NCI-H510A treated with DMSO at 0.1 percent for 48 hours (cell line): Measurements from ENCODE around the gene ALDH3B1.
A peak's percentile ranks its signal among the peaks of the same experiment; 100 is the strongest.

Experiments
- DNase-seq: peaks from one replicate; lab custom pipeline; 2025; lab: John Stamatoyannopoulos, UW

The ALDH3B1 gene

DNA sequence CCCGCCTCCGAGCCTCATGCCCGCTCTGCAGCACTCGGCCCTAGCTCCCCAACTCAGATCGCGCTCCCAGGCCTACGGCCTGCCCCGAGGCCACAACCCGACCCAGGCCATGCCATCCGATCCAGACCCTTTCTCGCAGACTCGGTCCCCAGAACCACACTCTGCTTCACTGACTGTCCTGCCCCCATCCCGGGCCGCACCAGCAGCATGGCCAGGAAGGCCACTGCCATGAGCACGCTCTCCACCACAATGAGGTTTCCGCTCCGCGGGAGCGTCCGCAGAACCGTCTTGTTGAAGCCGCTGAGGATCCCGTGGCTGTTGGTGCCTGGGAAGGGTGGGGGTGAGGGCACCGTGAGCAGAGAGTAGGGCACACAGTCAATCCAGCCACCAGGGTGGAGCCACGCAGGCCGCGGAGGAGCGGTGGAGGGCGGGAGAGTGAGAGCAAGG, 12.6 kb upstream of the ALDH3B1 start:
- DNase-seq, result no peak

DNA sequence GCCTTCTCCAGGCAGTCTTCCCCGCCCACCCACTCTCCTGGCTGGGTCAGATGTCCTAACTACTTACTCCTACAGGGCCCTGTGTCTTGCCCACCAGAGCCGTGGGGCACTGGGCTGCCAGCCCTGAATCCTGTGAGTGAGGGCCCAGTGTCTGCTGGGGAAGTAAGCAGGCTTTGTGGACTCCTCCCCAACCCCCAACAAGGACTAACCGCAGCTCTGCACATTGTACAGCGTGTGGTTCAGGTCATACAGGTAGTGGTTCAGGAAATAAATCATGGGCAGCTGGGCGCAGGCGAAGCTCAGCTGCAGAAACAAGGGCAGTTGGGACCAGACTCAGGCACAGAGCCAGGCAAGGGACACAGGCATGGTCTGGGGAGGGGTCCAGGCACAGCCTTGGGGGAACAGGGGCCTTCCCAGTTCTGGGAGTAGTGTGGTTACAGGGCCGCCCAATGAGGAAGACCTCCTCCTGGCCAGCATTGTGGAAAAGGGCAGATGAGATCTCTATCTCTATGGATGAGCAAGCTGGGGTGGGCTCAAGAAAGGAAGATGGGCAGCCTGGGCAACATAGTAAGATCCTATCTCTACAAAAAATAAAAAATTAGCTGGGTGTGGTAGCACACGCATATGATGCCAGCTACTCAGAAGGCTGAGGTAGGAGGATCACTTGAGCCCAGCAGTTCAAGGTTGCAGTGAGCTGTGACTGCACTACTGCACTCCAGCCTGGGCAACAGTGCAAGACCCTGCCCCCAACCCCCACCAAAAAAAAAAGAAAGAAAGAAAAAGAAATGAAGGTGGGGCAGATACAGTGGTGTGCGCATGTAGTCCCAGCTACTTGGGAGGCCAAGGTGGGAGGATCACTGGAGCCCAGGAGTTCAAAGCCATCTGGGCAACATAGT, 11.7 kb upstream of the ALDH3B1 start:
- DNase-seq, result no peak

DNA sequence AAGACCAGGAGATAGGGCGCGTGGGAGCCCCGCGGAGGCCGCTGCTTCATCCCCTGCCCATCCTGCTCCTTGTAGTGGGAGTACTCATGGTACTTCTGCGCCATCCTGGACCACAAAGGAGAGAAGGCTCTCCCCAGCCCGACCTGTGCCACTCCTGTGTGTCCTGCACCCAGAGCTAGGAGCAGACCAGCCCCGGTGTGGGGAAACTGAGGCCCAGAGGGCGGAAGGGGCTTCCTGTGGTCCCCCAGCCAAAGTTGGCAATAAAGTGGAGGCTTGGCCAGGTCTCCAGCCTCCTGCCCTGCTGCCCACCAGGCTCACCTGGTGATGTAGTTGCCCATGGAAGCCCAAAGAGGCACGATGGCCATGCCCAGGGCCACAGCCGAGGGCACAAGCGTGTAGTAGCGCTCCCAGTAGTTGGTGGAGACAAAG, 10.9 kb upstream of the ALDH3B1 start:
- no peak for DNase-seq

DNA sequence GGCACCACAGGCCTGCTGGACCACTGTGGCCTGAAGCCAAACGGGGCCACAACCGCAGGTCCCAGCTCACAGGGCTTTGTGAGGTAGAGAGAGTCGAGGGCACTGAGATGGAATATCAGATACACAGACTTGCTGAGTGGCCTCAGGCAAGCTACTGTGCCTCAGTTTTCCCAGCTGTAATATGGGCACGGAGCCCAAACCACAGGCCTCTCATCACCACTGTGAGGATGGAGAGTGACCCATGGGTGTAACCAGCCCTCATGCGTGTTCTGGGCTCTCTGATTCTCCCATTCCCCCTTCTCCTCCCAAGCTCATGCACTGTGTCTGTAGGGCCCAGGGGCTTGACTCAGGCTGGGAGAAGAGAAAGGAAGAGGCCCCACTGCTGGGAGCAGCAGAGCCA, 10.4 kb upstream of the ALDH3B1 start:
- DNase-seq, result no peak

DNA sequence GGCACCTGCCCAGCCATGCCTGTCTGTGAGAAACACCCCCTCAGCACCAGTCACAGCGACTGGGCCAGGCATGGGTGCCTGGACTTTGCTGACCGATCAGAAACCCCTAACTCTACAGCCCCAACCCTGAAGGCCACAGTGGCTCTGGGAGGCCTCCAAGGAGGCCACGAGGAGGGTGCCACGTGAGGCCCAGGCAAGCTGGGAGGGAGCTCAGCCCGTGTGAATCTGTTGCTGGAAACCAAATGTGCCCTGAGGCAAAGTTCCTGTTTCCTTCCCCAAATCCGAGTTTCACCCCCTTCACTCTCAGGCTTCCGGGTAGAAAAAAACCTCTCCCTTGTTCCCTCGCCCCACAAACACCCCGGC, 7.6 kb upstream of the ALDH3B1 start:
- DNase-seq, result no peak

DNA sequence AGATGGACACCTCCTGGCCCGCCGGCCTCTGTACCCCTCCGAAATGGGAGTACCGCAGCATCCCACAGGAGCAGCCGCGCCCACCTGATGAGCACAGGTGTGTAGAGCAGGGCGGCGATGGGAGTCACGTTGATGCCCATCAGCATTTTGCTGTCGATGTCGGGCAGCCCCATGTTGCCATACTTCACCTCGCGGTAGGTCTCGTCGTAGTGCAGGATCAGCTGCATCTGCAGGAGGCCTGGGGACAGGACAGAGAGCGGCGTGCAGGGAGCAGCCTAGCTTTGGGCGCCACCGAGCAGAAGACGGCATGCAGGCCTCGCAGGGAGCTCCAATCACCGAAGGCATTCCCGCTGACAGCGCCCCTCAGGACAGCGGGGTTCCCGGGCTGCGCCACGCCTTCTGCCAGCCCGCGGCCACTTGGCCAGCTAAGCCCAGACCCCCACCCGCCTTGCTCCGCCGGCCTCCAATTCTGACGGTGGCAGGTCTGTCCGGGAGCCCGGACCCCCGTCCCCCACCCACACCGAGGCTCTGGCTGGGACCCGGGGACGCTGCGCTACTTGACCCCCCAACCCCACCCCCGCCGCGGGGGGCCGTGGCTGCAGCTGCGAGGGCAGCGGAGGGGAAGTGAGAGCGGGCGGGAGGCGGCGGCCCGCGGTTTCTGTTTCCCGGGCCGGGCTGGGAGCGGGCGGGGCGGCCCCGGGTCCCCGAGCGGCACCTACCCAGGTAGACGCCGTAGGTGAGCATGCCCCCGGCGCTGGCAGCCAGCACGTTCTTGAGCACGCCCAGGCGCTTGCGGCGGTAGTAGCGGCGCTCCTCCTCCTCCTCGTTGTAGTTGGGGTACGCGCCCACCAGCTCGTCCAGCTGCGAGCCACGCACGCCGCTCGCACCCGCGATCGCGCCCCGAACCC, 6.9 kb upstream of the ALDH3B1 start:
- DNase-seq, result peak; percentile 59

DNA sequence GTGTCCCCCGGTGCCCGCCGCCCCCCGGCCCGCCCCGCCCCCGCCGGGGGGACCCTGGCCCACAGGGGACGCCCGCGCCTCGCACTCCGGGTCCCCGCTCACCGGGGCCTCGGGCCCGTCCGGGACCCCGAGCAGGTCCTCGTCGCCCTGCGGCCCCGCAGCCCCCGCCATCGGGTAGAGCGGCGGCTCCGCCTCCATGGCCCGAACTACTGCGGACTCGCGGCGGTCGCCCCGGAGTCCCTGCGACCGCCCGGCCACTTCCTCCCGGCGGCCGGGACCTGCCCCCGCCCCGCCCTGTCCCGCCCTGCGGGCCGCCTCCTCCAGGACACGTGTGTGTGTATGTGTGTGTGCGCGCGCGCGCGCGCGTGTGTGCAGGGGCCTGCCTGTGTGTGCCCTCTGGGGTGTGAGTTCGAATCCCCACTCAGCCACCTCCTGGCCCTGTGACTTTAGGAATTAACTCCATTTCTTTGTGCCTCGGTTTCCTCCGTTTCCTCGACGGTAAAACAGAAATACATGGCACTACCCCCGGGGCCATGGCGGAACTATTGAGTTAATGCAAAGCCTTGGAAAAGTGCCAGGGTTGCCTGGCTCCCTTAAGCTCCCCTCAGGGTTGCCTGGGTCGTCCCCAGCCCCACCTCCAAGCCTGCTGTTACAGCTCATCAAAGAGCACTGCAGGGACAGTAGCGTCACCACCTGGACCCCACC, 6.1 kb upstream of the ALDH3B1 start, which contains the start of gene UNC93B1:
UNC93B1 (minus strand) TSS at position 252 of the 705 bp plus-strand sequence; CDS start at position 198, 54 bp downstream.
- DNase-seq, result peak; percentile 75

DNA sequence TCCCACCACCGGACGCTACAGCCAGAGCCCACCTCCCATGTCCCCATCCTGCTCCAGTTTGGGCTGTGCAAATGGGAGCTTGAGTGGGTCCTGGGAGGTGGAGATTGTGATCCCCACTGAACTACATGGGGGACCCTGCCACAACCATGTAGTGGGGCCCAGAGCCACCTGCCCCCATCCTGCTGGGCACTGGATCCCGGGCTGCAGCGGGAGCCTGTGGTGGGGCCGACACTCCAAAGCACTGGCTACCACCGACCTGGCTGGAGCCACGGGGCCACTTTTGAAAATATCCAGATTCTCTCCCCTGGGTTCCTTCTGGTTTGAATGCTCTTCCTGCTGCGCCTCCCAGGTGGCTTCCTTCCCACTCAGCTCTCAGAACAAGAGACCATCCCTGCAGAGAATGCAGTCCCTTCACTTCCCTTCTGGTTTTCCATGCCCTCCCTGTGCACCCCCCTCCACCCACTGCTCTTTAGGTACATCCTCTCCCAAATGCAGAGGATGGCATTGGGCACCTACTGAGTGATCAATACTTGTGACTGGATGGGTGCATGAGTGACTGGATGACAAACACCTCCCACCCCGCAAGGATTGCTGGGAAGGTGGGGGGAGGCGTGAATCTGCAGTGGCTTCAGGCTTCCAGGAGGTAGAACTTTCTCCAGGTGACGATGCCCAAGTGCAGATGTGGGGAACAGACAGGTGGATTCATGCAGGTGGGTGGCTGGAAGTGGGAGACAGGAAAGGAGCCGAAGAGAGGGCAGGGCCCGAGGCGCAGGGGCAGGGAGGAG, 5.4 kb upstream of the ALDH3B1 start:
- DNase-seq, result peak; percentile 20

DNA sequence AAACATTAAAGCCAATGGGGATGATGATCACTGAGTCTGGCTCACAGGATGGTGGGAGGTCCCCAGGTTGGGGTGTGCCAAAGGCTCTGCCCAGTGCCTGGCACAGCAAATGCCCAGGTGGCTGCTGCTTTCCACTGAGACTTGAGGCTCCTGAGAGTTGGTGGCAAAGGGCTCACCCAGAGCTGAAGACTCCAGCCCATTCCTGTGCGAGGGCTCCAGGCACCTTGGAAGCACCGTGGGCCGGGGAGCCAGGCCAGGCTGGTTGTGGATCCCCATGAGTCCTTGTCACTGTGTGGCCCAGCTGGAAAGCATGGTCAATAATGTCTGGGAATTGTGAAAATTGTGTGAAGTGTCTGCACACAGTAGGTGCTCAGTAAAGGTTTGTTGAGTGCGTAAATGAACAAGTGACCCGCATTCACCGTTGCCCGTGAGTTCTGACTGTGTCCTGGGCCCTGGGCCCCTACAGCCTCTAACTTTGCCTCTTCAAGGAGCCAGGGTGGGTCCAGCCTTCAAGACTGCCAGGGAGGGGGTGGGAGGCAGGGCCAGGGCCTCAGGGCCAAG, 3.4 kb upstream of the ALDH3B1 start:
- DNase-seq, result no peak

DNA sequence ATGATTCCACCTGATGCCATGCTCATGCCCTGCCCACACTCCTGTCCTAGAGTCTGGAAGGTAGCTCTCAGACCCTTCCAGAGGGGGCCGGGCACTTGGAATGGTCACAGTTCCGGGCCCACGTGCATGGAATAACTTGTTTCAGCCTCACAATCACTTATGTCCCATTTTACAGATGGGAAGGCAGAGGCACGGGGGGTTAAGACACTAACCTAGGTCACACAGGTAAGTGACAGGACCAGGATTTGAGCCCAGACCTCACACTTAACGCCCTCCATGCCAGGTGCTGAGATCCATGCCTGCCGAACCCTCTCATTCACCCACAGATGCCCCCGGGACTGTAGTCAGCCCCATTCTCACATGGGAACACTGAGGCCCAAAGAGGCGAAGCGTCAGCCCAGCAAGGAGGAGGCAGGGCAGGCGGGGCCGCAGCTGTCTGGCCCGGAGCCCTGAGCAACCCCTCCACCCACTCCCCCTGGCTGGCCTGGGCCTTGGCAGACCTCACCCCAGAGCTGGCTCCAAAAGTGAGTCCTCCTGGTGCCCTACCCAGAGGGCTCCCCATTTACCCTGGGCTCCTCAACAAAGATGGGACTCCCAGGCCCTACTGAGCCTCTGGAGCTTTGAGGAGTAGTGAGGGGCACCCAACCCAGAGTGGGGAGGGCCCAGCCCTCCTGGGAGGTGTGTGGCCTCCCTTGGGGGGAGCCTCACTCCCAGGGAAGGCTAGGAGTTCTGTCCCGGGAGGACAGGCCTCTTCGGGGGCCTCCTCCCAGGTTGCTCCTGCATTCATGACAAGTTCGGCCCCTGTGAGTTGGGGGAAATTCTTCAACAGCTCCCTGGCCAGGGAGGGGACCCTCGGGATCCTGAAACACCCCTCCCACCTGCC, 2.4 kb upstream of the ALDH3B1 start:
- no peak for DNase-seq

DNA sequence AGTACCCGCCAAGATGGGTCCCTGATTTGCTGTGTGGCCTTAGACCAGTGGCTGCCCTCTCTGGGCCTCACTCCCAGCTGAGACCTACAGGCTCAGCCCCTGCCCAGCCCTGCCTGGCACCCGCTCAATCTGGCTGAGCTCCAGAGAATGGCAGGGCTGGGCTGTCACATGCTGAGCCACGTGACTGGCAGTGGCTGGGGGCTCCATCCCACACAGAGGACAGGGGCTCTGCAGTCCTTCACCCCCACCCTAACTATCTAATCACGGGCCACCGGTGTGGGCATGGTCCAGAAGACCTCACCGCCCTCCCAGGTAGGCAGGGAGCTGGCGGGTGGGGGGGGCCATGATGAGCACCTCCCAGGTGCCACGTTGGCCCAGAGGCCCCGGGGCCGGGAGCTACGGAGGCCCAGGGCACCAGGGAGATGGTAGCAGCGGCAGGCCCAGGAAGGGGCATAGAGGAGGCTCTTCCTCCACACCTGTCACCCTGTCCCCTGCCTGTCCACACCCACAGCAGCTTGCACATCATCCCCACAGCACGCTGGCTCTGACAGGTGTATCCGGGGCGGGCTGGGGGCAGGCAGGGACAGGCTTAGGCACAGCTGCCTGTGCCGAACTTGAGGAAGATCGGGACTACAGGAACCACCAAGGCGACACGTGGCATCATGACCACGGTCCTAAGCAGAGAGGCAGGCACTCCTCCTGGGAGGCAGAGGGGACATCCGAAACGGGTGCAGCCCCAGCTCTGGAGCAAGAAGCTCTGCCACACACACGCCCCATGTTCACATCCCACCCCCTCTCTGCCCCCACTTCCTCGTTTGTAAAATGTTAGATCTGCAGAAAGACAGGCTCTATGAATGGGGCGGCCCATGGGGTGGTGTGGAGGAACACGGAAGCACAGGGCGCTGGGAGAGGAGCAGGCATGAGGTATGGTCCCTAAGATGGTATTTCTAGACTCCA, 1.5 kb upstream of the ALDH3B1 start:
- DNase-seq, result peak; percentile 39

DNA sequence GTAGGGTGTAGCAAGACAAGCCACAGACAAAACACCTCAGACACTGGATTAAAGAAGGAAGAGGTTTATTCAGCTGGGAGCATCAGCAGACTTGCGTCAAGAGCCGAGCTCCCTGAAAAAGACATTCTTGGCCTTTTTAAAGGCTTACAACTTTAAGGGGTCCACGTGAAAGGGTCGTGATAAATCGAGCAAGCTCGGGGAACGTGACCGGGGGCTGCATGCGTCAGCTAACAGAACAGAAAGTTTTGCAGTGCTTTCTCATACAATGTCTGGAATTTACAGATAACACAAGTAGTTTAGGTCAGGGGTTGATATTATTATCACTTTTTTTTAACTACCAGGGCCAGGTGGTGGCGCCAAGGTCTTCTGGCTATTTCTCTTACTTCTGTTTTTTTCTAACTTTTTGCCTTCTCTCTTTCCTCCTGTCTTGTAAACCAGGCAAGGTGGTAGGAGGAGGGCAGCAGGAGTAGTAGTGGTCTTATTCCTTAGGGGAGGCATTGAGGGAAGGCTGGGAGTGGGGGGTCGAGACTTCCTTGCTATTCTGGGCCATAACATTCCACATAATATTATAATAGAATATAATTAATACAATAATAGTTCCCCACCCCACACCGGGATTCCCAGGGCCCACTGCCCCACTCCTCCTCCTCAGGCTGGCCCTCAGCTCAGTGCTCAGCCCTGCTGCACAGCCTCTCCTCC, 587 bp upstream of the ALDH3B1 start:
- no peak for DNase-seq

DNA sequence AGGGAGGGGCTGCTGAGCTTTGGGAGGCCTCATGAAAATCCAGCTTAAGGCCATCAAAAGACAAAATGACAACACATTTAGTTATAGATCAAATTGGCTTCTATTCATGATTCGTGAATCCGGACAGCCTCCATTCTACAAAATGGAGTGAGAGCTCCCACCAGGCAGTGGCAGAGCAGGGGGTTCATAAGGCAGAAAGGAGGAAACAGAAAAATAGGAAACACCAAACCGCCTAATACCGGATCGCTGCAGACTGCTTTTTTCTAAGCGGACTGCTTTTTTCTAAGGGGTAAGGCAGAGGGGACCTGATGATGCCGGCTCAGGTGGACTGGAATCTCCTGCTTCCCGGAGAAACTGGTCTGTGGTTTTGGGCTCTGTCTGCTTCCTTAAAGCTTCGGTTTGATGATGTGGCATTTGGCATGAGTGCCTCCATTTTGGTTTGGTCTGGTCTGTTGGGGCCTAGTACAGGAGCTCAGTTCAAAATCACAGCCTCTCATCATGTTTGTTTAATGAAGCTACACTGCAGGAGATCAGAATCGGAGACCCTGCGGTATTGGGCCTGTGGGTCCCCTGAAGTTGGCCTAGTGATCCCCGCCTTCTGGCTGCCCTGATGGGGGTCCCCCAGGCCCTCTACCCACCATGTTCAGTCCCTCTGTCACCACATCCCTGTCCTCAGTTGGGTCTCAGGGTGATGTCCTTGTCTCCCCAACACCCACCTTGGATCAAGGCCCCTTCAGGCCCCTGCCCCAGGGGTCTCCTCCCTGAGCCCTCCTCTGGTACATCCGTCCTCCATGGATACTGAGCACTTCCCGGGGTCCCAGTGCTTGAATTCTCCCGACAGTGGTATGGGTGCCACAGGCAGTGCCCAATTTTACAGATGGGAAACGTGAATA, 1.2 kb downstream of the ALDH3B1 start:
- no peak for DNase-seq

DNA sequence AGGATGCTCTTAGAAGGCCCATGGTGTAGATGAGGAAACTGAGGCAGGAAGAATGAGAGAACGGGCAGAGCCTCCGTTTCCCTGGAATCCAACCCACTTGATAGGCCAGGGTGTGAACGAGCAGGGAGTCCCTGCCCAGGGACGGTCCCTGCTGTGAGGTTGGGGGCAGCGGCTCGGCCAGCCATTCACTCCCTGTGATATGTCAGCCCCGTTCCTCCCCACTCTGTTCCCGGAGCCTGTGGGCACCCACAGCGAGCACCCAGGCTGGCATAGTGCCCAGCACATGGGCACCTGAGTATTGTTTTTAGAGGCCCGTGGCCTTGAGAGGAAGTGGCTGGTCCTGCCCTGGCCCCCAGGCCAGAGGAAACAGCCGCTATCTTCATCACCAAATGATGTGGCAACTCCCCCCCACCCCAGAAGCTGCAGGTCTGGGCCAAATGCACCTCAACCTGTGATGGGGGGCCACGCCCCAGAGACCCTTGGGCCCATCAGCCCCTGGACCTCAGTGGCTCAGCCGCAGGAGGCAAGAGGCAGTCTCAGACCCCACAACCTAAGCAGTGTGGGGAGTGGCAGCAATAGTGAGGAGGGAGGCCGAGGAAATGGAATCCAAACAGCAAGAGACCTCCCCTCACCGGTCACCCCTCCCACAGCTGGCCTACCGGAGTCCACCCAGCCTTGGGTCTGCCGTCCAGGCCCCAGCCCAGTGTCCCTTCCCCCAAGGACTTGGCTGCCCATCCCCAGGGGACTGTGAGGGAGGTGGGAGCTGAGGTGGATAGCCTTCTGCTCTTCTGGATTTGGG, 2.1 kb downstream of the ALDH3B1 start:
- DNase-seq, result no peak

DNA sequence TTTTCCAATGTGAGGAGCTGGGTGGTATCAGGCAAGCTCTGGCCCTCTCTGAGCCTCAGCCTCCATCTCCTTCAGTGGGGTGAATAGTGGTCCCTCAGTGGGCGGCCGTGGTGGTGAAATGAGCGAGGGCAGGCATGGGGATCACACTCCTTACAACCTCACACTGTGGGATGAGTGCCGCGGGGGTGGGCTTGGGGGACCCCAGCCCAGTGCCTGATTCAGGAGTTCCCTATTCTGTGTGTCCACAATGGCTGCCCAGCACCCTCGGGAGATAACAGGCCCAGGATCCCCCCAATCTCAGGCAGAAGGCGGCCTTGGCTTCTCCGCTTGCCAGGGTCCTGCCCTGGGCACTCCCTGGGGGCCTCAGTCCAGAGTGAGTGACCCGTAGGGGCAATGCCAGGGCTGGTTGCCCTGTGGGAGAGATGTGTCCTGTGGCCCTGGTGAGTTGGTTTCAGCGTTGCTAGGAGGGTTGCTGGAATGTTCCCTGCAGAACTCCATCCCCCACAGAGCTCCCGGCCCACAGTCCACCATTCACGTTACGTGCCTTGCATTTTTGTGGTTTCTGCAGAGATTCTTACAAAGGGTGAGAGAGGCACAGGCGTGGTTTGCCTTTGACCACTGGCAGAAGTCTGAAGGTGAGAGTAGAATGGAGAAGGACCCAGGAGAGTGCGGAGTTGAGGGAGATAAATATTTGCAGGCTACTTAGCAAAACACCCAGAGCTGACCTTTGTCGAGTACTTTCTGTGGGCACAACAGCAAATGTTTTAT, 2.9 kb downstream of the ALDH3B1 start:
- no peak for DNase-seq
